ENCODE results near the gene TREML2. TPM values are rescaled to one million over a fixed set of nuclear protein-coding genes. Genes with fewer than 3 reads are reported as not detected.
"Not testable (repeated sequence)": the region's sequence is repeated elsewhere in the genome, so short reads cannot be mapped to it uniquely, and the experiment has no call there.

The TREML2 gene
- total RNA-seq, 8 experiments from 2014 or later: 0.09 to 0.47 (median 0.20) TPM; not detected in 5

DNA sequence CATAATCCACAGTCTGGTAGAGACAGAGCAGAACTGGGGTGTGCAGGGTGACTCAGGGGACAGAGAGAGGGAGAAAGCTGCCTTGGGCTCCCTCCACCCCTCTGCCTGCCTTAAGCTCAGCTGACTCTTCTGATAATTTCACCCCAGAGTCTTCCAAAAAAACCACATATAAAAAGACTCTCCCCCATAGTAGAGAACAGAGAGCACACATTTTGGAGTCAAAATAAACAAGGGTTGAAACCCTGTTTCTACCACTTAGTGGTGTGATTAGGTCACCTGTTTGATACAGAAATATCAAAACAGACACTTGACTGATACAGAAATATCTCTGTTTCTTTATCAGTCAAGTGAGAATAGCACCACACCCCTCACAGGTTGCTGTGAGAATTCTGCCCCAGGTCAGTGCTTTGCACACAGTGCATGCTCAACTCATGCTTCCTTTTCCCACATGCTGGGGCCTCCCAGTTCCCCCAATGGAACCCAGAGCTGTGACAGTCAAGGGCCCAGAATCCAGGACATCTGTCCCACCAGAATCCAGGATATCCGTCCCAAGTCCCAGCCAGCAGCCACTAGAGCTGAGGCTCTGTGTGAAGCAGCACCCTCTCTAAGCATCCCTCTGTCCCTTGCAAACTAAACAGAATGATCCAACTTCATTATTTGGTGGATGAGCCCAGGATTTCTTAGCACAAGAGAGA, 1.2 kb downstream of the TREML2 start:
- peak in 4 of 8 experiments; percentile 4 to 54 (median 28) for ATAC-seq (replicated peaks in 6 of 8)
- no peak overlapping the region for H3K4me3 ChIP-seq
- in situ Hi-C loops (cut with MboI; ENCODE audit: low pct_unique_long_range_greater_than_20kb in 2 of 9, low sequenced_read_pairs in 9 of 9, unreplicated experiment in 9 of 9): no loop called here
- no peak overlapping the region for H3K27ac ChIP-seq
- WGBS, 10 experiments: 80% methylated on average over 1 of the region's 1 CpG; no CpG with 5 or more reads in 9 of the 10 experiments
- H3K4me1 ChIP-seq (replicated peaks in 1 of 2): no peaks in the 10 kb centered on the region

DNA sequence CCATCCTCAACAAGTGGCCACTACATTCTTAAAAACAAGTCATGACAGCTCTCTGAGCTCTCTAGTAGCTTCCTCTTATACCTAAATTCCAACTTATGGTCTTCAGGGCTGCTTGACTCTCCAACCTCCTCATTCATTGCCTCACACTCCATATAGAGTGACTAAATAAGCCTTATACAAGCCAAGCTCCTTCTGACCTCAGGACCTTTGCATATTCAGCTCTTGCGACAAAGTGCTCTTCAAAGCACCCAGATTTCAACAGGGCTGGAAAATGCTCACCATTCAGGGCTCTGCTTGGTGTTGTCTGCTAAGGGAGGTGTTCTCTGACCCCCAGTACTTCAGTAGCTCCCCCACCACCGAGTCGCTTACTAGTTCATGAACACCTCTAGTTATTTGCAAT, 3.7 kb downstream of the TREML2 start:
- Histone ChIP-seq H3K4me3 (no peak overlapping the region), H3K27ac (no peak overlapping the region), H3K4me1 (replicated peaks in 1 of 2) (no peaks in the 10 kb centered on the region)
- no peak for ATAC-seq (replicated peaks in 6 of 8)
- WGBS, 10 experiments: 29 to 100% (median 86%) methylated on average over 1 to 3 of the region's 3 CpGs; no CpG with 5 or more reads in 3 of the 10 experiments
- in situ Hi-C loops (cut with MboI; ENCODE audit: low pct_unique_long_range_greater_than_20kb in 2 of 9, low sequenced_read_pairs in 9 of 9, unreplicated experiment in 9 of 9): no loop called here

DNA sequence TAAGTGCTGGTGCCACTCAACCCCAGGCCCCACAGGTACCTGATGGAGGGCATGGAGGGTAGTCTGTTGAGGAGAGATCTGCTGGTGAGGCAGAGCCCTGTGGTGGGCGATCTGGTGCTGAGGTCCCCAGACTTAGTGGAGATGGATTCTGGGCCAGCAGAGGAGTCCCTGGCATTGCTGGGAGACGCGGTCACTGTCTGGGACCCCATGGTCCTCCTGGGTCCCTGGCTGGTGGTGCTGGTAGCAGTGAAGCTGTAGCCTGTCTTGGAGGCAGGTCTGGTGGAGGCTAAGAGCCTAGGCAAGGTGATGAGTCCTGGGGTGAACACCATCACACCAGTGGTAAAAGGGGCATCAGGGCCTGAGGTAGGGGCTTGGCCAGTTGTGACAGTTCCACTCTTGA, 6.6 kb downstream of the TREML2 start:
- H3K4me3 ChIP-seq: no peak overlapping the region
- in situ Hi-C loops (cut with MboI; ENCODE audit: low pct_unique_long_range_greater_than_20kb in 2 of 9, low sequenced_read_pairs in 9 of 9, unreplicated experiment in 9 of 9): no loop called here
- 40 to 70% (median 60%) methylated on average over 1 to 2 of the region's 3 CpGs; no CpG with 5 or more reads in 7 of the 10 experiments for whole genome bisulfite sequencing, 10 experiments
- ATAC-seq (replicated peaks in 6 of 8): no peak
- no peaks in the 10 kb centered on the region for H3K4me1 ChIP-seq (replicated peaks in 1 of 2)
- no peak overlapping the region for H3K27ac ChIP-seq

DNA sequence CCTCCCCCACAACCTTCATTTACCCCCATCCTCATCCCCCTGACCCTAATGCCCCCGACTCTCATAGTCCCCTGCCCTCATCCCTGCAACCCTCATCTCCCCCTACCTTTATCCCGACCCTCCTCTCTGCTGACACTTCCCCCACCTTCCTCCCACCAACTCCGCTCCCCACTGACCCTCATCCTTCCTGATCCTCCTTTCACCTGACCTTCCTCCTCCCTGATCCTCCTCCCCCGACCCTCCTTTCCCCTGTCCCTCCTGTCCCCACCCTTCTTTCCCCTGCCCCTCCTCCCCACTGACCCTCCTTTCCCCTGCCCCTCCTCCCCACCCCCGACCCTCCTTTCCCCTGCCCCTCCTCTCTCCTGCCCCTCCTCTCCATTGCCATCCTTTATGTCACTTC, 7.1 kb downstream of the TREML2 start:
- Histone ChIP-seq H3K4me3 (no peak overlapping the region), H3K4me1 (replicated peaks in 1 of 2) (no peaks in the 10 kb centered on the region), H3K27ac (no peak overlapping the region)
- no CpG with 5 or more reads among the region's 5 CpGs for WGBS, 10 experiments
- no peak for ATAC-seq (replicated peaks in 6 of 8)
- in situ Hi-C loops (cut with MboI; ENCODE audit: low pct_unique_long_range_greater_than_20kb in 2 of 9, low sequenced_read_pairs in 9 of 9, unreplicated experiment in 9 of 9): no loop called here

DNA sequence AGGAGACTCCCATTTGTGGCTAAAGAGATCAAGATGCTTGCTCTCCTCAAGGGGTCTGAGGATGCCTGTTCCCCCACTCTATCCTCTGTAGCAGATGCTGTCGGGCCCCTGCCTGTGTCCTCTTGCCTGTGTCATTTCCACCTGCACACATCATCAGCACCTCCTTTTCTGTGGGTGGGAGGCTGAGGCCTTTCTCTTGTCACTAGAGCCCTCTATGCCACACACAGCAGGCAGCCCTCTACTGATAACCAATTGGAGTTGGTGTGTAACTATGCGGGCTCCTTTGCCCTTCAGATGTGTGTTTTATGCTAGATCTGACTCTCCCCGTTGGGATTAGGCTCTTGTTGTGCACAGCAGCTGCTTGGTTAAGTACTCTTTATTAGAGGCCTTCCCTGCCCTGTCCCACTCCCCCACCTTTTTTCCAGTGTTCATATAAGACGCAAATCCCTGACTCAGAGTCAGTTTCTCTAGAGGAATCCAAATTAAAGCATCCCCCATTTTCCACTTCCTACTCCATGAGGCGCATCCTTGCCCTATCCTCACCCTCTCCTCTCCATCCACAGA, 7.7 kb downstream of the TREML2 start:
- in situ Hi-C loops (cut with MboI; ENCODE audit: low pct_unique_long_range_greater_than_20kb in 2 of 9, low sequenced_read_pairs in 9 of 9, unreplicated experiment in 9 of 9): no loop called here
- 0 to 83% (median 60%) methylated on average over 1 to 3 of the region's 5 CpGs; no CpG with 5 or more reads in 5 of the 10 experiments for WGBS, 10 experiments
- no peak for ATAC-seq (replicated peaks in 6 of 8)
- no peaks in the 10 kb centered on the region for H3K4me1 ChIP-seq (replicated peaks in 1 of 2)
- no peak overlapping the region for H3K4me3 ChIP-seq
- H3K27ac ChIP-seq: no peak overlapping the region

DNA sequence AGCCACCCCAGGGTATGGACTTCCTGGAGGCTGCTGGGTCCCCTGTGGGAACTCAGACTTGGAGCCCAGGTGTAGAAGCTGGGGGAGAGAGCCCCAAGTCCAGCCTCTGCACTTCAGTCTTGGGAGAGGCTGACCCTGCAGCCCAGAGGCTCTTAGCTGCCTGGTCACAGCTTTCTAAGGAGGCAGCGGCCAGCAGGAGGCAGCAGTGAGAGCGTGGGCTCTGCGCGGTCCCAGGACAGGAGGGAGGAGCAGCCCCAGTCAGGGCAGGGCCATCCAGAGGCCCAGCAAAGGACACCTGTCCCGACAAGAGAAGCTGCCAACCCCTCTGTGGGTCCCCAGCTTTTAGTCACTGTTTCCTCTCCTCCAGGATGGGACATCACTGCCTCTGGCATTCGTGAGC, 9.4 kb downstream of the TREML2 start:
- no peak overlapping the region for H3K4me3 ChIP-seq
- peak in 3 of 8 experiments; percentile 55 to 82 (median 72) for ATAC-seq (replicated peaks in 6 of 8)
- WGBS, 10 experiments: 0 to 80% (median 43%) methylated on average over 1 to 4 of the region's 6 CpGs; no CpG with 5 or more reads in 4 of the 10 experiments
- no peaks in the 10 kb centered on the region for H3K4me1 ChIP-seq (replicated peaks in 1 of 2)
- in situ Hi-C loops (cut with MboI; ENCODE audit: low pct_unique_long_range_greater_than_20kb in 2 of 9, low sequenced_read_pairs in 9 of 9, unreplicated experiment in 9 of 9): no loop called here
- no peak overlapping the region for H3K27ac ChIP-seq

DNA sequence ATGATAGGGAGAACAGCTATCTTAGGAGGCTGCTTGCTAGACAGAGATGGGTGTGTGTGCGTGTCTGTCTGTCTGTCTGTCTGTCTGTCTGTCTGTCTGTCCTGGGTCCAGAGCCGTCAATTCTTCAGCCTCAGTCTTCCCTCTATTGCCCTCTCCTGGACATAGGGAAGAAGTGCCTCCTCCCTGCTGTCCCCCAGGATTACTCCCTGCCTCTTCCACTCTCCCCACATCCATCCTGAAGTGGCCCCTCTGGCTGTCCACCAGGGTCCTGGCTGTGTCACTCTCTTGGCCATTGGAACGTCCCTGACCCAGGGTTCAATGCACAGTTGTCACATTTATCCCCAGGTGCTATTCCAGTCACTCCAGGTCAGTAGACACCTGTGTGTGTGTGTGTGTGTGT, 10.2 kb downstream of the TREML2 start:
- no peak for ATAC-seq (replicated peaks in 6 of 8)

DNA sequence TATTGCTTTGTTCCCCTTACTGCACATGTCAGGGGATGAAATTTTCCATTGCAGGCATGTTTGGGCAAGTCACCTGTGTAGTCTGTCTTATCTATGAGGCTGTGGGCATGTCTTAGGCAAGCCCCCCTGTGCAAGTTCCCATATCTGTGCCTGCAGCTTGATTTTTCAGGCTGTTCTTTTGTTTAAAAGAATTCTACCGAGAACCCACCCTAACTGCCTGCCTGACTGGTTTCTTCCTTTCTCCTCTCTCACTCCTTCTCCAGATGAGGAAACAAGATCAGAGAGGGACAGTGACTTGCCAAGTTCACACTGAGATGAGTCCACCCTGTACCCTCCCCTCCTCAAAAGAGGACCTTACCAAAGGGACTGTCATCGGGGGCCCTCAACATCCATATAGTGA, 11.0 kb downstream of the TREML2 start:
- in situ Hi-C loops (cut with MboI; ENCODE audit: low pct_unique_long_range_greater_than_20kb in 2 of 9, low sequenced_read_pairs in 9 of 9, unreplicated experiment in 9 of 9): no loop called here
- H3K4me1 ChIP-seq (replicated peaks in 1 of 2): no peaks in the 10 kb centered on the region
- H3K27ac ChIP-seq: no peak overlapping the region
- no peak for ATAC-seq (replicated peaks in 6 of 8)
- 50 to 100% (median 86%) methylated on average over 1 to 2 of the region's 2 CpGs; no CpG with 5 or more reads in 3 of the 10 experiments for WGBS, 10 experiments
- H3K4me3 ChIP-seq: no peak overlapping the region

More for the DNA sequence above, 10.2 kb downstream of the TREML2 start:
- Histone ChIP-seq H3K4me3 (no peak overlapping the region), H3K4me1 (replicated peaks in 1 of 2) (no peaks in the 10 kb centered on the region), H3K27ac (no peak overlapping the region)
- in situ Hi-C loops (cut with MboI; ENCODE audit: low pct_unique_long_range_greater_than_20kb in 2 of 9, low sequenced_read_pairs in 9 of 9, unreplicated experiment in 9 of 9): no loop called here
- WGBS, 10 experiments: 35 to 100% (median 100%) methylated on average over 1 to 3 of the region's 3 CpGs; no CpG with 5 or more reads in 5 of the 10 experiments

DNA sequence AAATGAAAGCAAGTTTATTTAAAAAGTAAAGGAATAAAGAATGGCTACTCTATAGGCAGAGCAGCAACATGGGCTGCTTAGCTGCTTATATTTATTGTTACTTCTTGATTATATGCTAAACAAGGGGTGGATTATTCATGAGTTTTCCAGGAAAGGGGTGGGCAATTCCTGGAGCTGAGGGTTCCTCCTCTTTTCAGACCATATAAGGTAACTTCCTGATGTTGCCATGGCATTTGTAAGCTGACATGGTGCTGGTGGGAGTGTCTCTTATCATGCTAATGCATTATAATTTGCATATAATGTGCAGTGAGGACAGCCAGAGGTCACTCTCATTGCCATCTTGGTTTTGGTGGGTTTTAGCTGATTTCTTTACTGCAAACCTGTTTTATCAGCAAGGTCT, 11.9 kb downstream of the TREML2 start:
- H3K4me1 ChIP-seq (replicated peaks in 1 of 2); in situ Hi-C loops (cut with MboI; ENCODE audit: low pct_unique_long_range_greater_than_20kb in 2 of 9, low sequenced_read_pairs in 9 of 9, unreplicated experiment in 9 of 9); H3K27ac ChIP-seq; H3K4me3 ChIP-seq: not testable (repeated sequence)
- ATAC-seq (replicated peaks in 6 of 8): peak in 3 of 8 experiments; percentile 29 to 52 (median 40)

DNA sequence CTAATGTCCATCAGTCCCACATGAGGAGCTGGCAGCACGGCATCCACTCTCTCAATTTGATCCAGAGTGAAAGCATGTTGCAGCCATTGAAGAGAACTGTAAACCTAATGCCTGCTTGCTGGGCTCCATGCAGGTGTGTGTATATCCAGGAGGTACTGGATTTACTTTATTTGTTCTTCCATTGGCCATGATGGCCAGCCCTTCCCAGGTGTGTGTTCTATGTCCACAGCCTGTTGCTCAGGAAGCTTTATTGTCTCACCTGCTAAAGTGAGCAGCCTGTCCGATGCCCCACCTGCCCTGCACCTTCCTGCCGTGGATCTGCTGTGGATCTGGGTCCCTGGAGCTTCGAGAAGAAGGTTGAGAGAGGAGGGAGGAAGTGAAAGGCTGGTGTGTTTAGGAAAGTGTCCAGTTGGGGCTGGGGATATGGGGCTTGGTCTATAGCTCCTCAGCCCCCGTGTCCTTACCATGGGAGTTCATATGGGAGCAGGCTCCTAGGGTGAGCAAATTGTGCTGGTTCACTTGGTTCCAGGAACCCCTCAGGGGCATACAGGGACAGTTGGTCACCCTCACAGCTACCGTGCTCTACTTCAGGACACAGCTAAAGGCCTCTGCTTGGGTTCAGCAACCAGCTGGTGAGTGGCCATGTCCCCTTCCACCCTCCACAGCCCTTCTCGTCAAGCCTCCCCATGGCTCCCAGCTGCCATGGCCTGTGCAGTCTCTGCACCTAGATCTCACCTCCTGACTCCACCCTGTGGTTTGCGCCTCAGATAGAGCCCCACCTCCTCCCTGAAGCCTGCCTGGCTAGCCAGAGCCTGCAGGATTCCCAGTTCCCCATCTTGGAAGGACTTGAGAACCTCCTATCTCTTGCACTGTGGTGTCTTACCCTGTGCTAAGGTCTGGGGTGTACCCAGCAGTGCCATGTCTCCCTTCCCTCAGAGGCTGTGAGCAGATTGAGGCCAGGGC, 12.7 kb downstream of the TREML2 start:
- Histone ChIP-seq H3K4me3 (no peak overlapping the region), H3K4me1 (replicated peaks in 1 of 2) (no peaks in the 10 kb centered on the region), H3K27ac (no peak overlapping the region)
- in situ Hi-C loops (cut with MboI; ENCODE audit: low pct_unique_long_range_greater_than_20kb in 2 of 9, low sequenced_read_pairs in 9 of 9, unreplicated experiment in 9 of 9): no loop called here
- ATAC-seq (replicated peaks in 6 of 8): no peak
- 31 to 84% (median 71%) methylated on average over 3 to 6 of the region's 8 CpGs; no CpG with 5 or more reads in 6 of the 10 experiments for WGBS, 10 experiments

DNA sequence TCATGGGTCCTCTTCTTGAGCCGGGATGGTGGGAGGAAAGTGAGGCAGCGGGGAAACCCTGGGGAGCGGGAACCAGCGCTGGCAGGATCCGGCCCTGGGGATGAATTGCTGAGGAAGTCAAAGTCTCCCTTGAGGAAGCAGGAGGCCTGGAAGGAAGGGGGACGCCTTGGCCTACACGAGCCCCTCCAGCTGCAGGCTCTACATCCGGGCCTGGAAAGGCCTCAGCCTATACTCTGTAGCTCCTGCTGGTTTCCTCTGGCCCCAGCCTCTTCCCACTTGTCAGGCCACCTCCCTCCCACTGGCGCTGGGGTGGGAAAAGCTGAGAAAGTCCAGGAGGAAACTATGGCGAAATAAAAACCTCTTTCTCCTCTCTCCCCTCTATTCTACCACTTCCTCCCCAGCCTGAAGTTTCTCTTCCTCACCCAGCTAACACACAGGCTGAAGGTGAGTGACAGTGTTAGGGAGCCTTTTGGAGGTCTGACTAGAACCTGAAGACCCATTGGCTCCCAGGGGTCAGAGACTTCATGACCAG, 14.9 kb downstream of the TREML2 start:
- 0 to 100% (median 62%) methylated on average over 1 to 10 of the region's 10 CpGs; no CpG with 5 or more reads in 4 of the 10 experiments for WGBS, 10 experiments
- Histone ChIP-seq H3K4me3 (no peak overlapping the region), H3K4me1 (replicated peaks in 1 of 2) (no peaks in the 10 kb centered on the region), H3K27ac (no peak overlapping the region)
- no peak for ATAC-seq (replicated peaks in 6 of 8)
- in situ Hi-C loops (cut with MboI; ENCODE audit: low pct_unique_long_range_greater_than_20kb in 2 of 9, low sequenced_read_pairs in 9 of 9, unreplicated experiment in 9 of 9): no loop called here

DNA sequence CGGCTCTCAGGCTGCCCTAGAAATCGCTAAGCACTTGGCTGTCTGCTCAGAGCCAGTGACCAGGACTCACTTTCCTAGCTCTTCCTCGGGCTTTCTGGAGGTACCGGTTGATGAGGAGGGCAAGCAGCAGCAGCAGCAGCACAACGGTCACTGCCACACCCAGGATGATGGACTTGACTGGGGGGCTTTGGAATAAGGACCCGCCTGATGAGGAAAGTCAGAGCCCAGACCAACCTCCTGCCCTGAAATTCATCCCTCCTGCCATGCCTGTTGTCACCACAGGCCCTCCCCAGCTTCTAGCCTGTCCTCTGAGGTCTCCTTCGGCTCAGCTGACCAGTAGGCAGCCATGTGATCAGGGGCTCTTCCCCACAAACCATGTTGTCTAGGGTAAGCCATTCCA, 16.2 kb downstream of the TREML2 start:
- Histone ChIP-seq H3K4me1 (replicated peaks in 1 of 2) (no peaks in the 10 kb centered on the region), H3K27ac (no peak overlapping the region), H3K4me3 (no peak overlapping the region)
- in situ Hi-C loops (cut with MboI; ENCODE audit: low pct_unique_long_range_greater_than_20kb in 2 of 9, low sequenced_read_pairs in 9 of 9, unreplicated experiment in 9 of 9): no loop called here
- ATAC-seq (replicated peaks in 6 of 8): no peak
- 31 to 85% (median 62%) methylated on average over 3 to 7 of the region's 7 CpGs; no CpG with 5 or more reads in 4 of the 10 experiments for WGBS, 10 experiments

All from motor neuron (in vitro differentiated cells).